ENCODE data around the gene TRIM45.

DNA sequence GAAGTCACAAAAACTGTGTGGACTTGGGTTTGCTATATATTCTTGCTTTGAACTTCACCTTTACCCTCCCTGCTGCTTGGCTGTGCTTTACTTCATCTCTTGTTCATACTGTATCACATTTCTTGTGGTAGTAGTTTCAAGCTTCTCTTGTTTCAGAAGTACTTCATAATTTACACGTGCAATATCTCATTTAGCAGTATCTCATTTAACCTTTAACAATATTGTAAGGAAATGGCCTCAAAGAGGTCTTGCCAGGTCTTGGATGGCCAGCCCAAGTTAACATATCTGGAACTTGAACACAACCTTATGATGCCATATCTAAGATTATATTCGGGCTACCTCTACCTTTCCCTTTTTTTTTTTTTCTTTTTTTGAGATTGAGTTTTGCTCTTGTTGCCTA, 1.7 kb upstream of the TRIM45 start:
- TF ChIP-seq, protein P1, sequence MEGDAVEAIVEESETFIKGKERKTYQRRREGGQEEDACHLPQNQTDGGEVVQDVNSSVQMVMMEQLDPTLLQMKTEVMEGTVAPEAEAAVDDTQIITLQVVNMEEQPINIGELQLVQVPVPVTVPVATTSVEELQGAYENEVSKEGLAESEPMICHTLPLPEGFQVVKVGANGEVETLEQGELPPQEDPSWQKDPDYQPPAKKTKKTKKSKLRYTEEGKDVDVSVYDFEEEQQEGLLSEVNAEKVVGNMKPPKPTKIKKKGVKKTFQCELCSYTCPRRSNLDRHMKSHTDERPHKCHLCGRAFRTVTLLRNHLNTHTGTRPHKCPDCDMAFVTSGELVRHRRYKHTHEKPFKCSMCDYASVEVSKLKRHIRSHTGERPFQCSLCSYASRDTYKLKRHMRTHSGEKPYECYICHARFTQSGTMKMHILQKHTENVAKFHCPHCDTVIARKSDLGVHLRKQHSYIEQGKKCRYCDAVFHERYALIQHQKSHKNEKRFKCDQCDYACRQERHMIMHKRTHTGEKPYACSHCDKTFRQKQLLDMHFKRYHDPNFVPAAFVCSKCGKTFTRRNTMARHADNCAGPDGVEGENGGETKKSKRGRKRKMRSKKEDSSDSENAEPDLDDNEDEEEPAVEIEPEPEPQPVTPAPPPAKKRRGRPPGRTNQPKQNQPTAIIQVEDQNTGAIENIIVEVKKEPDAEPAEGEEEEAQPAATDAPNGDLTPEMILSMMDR (IDR thresholded peaks at IDR 0.05) = no peak
- TF ChIP-seq POLR2A (IDR thresholded peaks at IDR 0.05) = no peak
